ENCODE data around the gene PLEKHB2. TPM values are rescaled to one million over a fixed set of nuclear protein-coding genes. Genes with fewer than 3 reads are reported as not detected.

PLEKHB2 gene
- 57.0 to 83.1 TPM (median 75.3 TPM) in 5 replicates for total RNA-seq (2022; extraction: Qiagen RNA extraction; ENCODE audit: low read depth)

GRCh38 chr2:131105156-131105949, at the start of gene PLEKHB2:
TSS of gene PLEKHB2 (plus strand) at chr2:131105336. CDS start at chr2:131120942, 15,606 bp downstream.

GRCh38 chr2:131093006-131093695, 12.0 kb upstream of the PLEKHB2 start, which contains the start of gene FAM168B:
TSS of gene FAM168B (minus strand) at chr2:131093460. CDS start at chr2:131082646, 10,814 bp downstream.

Other genes starting within 250 kb of the PLEKHB2 start
- gene FAM168B, start 11.9 kb upstream of the PLEKHB2 start, total RNA-seq (2022; extraction: Qiagen RNA extraction; ENCODE audit: low read depth), result 66.2 to 94.6 TPM (median 92.6 TPM) in 5 replicates
- gene POTEE, start 104.2 kb downstream of the PLEKHB2 start, total RNA-seq (2022; extraction: Qiagen RNA extraction; ENCODE audit: low read depth), result 0.03 to 0.09 TPM (median 0.05 TPM) in 4 of 5 replicates, not detected in the other